GM19372 (cell line): ENCODE data around the gene PLXNA4.

Source experiments
- ATAC-seq: cut with Tn5 transposase; IDR thresholded peaks from one replicate; pipeline ENCODE4 v1.9.1; 2021; ENCODE audit warnings: mild to moderate bottlenecking, low read depth, moderate library complexity; ENCODE audit not compliant: unreplicated experiment

The PLXNA4 gene

GRCh38 chr7:132476541-132476940 is 99.7 kb downstream of the PLXNA4 start:
- ATAC-seq = no peak

- ATAC-seq = no peak
Measured at GRCh38 chr7:132475669-132476116, 100.6 kb downstream of the PLXNA4 start.

GRCh38 chr7:132475037-132475668 is 101.1 kb downstream of the PLXNA4 start:
- no peak for ATAC-seq

GRCh38 chr7:132472463-132473120 is 103.7 kb downstream of the PLXNA4 start:
- ATAC-seq = no peak

GRCh38 chr7:132471515-132471914 is 104.8 kb downstream of the PLXNA4 start:
- ATAC-seq = no peak

GRCh38 chr7:132469681-132470080 is 106.6 kb downstream of the PLXNA4 start:
- no peak for ATAC-seq

GRCh38 chr7:132469264-132469663 is 107.0 kb downstream of the PLXNA4 start:
- ATAC-seq = no peak

- ATAC-seq = no peak
Measured at GRCh38 chr7:132466367-132466766, 109.9 kb downstream of the PLXNA4 start.

GRCh38 chr7:132465516-132465915 is 110.8 kb downstream of the PLXNA4 start:
- ATAC-seq = no peak

GRCh38 chr7:132464740-132465139 is 111.5 kb downstream of the PLXNA4 start:
- no peak for ATAC-seq

- ATAC-seq = no peak
Measured at GRCh38 chr7:132463922-132464321, 112.3 kb downstream of the PLXNA4 start.

- ATAC-seq = no peak
Measured at GRCh38 chr7:132462478-132462877, 113.8 kb downstream of the PLXNA4 start.

GRCh38 chr7:132461032-132461592 is 115.2 kb downstream of the PLXNA4 start:
- no peak for ATAC-seq

GRCh38 chr7:132458729-132459128 is 117.5 kb downstream of the PLXNA4 start:
- no peak for ATAC-seq

GRCh38 chr7:132457658-132458057 is 118.6 kb downstream of the PLXNA4 start:
- no peak for ATAC-seq

GRCh38 chr7:132456418-132456817 is 119.9 kb downstream of the PLXNA4 start:
- no peak for ATAC-seq

- ATAC-seq = no peak
Measured at GRCh38 chr7:132455378-132455777, 120.9 kb downstream of the PLXNA4 start.

GRCh38 chr7:132453826-132454225 is 122.4 kb downstream of the PLXNA4 start:
- ATAC-seq = no peak

- ATAC-seq = no peak
Measured at GRCh38 chr7:132451161-132451560, 125.1 kb downstream of the PLXNA4 start.

- no peak for ATAC-seq
Measured at GRCh38 chr7:132450696-132451095, 125.6 kb downstream of the PLXNA4 start.

- no peak for ATAC-seq
Measured at GRCh38 chr7:132450188-132450587, 126.1 kb downstream of the PLXNA4 start.
